Measurements from ENCODE around the gene CDC42. TPM values are rescaled to one million over a fixed set of nuclear protein-coding genes. Genes with fewer than 3 reads are reported as not detected.

CDC42 gene
- total and polyA plus RNA-seq, 10 of the 15 experiments (the other 5 are each of a cell fraction or from before 2014, with no cell fraction given), result 184 to 479 (median 326) TPM

DNA sequence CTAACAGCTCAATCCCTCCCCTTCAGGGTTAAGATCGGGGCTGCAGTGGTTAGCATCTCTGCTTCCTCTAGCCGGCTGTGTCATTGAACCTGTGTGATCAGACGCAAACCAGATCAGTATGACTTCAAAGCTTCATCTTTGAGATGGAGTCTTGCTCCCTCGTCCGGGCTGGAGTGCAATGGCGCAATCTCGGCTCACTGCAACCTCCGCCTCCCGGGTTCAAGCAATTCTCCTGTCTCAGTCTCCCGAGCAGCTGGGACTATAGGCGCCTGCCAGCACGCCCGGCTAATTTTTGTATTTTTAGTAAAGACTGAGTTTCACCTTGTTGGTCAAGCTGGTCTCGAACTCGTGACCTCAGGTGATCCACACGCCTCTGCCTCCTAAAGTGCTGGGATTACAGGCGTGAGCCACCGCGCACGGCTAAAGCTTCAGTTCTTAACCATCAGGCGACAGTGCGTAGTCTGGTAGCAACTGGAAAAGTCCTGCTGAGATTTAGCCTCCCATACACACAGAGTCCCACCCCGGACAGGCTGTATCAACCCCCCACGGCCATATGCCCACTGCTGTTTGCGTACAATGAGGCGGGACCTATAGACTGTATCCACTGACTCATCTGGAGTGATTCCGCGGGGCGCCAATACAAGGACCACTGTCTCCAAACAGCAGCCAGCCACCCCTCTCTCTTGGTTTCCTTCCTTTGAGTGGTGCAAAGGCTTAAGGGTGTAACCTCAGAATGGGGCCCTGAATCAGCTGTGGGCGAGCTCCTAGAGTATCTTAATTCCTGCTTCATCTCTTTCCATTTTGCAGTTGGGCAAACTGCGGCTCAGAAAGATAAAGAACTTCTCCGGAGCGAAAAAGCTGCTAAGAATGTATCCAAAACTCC, 27.8 kb upstream of the CDC42 start (continued):
- TF ChIP-seq MYC (IDR thresholded peaks at IDR 0.05; ENCODE audit: insufficient read depth, insufficient read length, insufficient replicate concordance, low read length, severe bottlenecking), result no peak
- no peak for TF ChIP-seq IRF4 (IDR thresholded peaks at IDR 0.05; ENCODE audit: low read depth, low read length)
- TF ChIP-seq RUNX3 (IDR thresholded peaks at IDR 0.05; ENCODE audit: low read length), result peak; percentile 31
- no peak for TF ChIP-seq STAT3 (IDR thresholded peaks at IDR 0.05; ENCODE audit: low read depth, low read length)
- no peak for TF ChIP-seq ZNF622 (IDR thresholded peaks at IDR 0.05)
- peak; percentile 23; the same call in 1 of the 2 replicates for TF ChIP-seq CREB1 (IDR thresholded peaks at IDR 0.05; ENCODE audit: low read depth)
- TF ChIP-seq SKIL (IDR thresholded peaks at IDR 0.05; ENCODE audit: low read depth, poor library complexity, severe bottlenecking), result peak; percentile 26
- no peak; the same call in 1 of the 2 replicates for TF ChIP-seq BACH1 (IDR thresholded peaks at IDR 0.05; ENCODE audit: borderline replicate concordance)
- TF ChIP-seq ZSCAN29 (IDR thresholded peaks at IDR 0.05), result 0 out of 2 replicates have a peak, but pooled peaks have one; percentile 58
- 0 out of 2 replicates have a peak, but pooled peaks have one; percentile 5 for TF ChIP-seq CBFB (IDR thresholded peaks at IDR 0.05; ENCODE audit: low read depth)
- no peak; a peak in 1 of 4 replicates for TF ChIP-seq BHLHE40 (IDR thresholded peaks at IDR 0.05; ENCODE audit: borderline replicate concordance in 1 of 2, low read depth in 2 of 2, low read length in 1 of 2)
- TF ChIP-seq SMC3 (IDR thresholded peaks at IDR 0.05; ENCODE audit: borderline replicate concordance, low read length), result no peak
- TF ChIP-seq NRF1 (conservative IDR thresholded peaks at IDR 0.05; ENCODE audit: low read depth, low read length), result no peak
- TF ChIP-seq KAT2A (conservative IDR thresholded peaks at IDR 0.05; ENCODE audit: control insufficient read depth, low read depth, low read length), result no peak
- TF ChIP-seq SIN3A (IDR thresholded peaks at IDR 0.05; ENCODE audit: low read depth, low read length), result peak; percentile 17; the same call in 1 of the 2 replicates
- 0 out of 2 replicates have a peak, but pooled peaks have one; percentile 9 for TF ChIP-seq TCF12 (IDR thresholded peaks at IDR 0.05; ENCODE audit: low read depth, low read length)
- TF ChIP-seq TBL1XR1 (IDR thresholded peaks at IDR 0.05; ENCODE audit: low read depth, low read length), result no peak
- TF ChIP-seq EP300 (IDR thresholded peaks at IDR 0.05; ENCODE audit: borderline replicate concordance in 1 of 2, control insufficient read depth in 1 of 2, low read depth in 2 of 2, low read length in 2 of 2), result no peak
- peak in 1 of 2 experiments; percentile 8; a peak in 1 of 4 replicates for TF ChIP-seq ETV6 (conservative IDR thresholded peaks at IDR 0.05 in 1 of 2, IDR thresholded peaks at IDR 0.05 in 1 of 2; ENCODE audit: borderline replicate concordance in 1 of 2, low read depth in 1 of 2)
- TF ChIP-seq, protein P1, sequence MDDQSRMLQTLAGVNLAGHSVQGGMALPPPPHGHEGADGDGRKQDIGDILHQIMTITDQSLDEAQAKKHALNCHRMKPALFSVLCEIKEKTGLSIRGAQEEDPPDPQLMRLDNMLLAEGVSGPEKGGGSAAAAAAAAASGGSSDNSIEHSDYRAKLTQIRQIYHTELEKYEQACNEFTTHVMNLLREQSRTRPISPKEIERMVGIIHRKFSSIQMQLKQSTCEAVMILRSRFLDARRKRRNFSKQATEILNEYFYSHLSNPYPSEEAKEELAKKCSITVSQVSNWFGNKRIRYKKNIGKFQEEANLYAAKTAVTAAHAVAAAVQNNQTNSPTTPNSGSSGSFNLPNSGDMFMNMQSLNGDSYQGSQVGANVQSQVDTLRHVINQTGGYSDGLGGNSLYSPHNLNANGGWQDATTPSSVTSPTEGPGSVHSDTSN (IDR thresholded peaks at IDR 0.05; ENCODE audit: insufficient replicate concordance, low read depth, low read length), result peak; percentile 91
- peak; percentile 9; the same call in 1 of the 3 replicates for TF ChIP-seq POU2F2 (IDR thresholded peaks at IDR 0.05; ENCODE audit: borderline replicate concordance, low read depth, low read length)
- TF ChIP-seq, protein P2, sequence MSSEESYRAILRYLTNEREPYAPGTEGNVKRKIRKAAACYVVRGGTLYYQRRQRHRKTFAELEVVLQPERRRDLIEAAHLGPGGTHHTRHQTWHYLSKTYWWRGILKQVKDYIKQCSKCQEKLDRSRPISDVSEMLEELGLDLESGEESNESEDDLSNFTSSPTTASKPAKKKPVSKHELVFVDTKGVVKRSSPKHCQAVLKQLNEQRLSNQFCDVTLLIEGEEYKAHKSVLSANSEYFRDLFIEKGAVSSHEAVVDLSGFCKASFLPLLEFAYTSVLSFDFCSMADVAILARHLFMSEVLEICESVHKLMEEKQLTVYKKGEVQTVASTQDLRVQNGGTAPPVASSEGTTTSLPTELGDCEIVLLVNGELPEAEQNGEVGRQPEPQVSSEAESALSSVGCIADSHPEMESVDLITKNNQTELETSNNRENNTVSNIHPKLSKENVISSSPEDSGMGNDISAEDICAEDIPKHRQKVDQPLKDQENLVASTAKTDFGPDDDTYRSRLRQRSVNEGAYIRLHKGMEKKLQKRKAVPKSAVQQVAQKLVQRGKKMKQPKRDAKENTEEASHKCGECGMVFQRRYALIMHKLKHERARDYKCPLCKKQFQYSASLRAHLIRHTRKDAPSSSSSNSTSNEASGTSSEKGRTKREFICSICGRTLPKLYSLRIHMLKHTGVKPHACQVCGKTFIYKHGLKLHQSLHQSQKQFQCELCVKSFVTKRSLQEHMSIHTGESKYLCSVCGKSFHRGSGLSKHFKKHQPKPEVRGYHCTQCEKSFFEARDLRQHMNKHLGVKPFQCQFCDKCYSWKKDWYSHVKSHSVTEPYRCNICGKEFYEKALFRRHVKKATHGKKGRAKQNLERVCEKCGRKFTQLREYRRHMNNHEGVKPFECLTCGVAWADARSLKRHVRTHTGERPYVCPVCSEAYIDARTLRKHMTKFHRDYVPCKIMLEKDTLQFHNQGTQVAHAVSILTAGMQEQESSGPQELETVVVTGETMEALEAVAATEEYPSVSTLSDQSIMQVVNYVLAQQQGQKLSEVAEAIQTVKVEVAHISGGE (CRISPR knock-in tag; IDR thresholded peaks at IDR 0.05), result peak; percentile 48; the same call in 1 of the 2 replicates

Data from GM12878 (cell line).